ENCODE data around the gene RXFP4. TPM values are rescaled to one million over a fixed set of nuclear protein-coding genes. Genes with fewer than 3 reads are reported as not detected.

Gene RXFP4
- polyA plus RNA-seq, 2 of the 4 experiments (the other 2 are of a cell fraction): 0.06 to 0.12 TPM

- CTCF ChIA-PET: interaction anchor here (0.6 to 6.4 kb wide), 11 partner anchors 9 to 102 kb away, joined by 3 to 40 read pairs (median 4); partner anchors contain the start of gene ARHGEF2
- WGBS (ENCODE audit: missing lambda C conversion rate): 77% methylated on average over 13 of the region's 13 CpGs
- Histone ChIP-seq H3K4me3 (no peak overlapping the region), H3K4me1 (peaks cover 63% of the 10 kb centered on the region), H3K27ac (peak overlapping the region in 1 of 2 experiments; percentile 50; a peak in 3 of 6 replicates), H3K9me3 (no peaks in the 10 kb centered on the region), H3K4me2 (no peak overlapping the region)
- DNase-seq (ENCODE audit: low read depth in 1 of 2, low spot score in 1 of 2) (no peak), FAIRE-seq (no peak), ATAC-seq (no peak)
- no peak for TF ChIP-seq CHD2 (IDR thresholded peaks at IDR 0.05; ENCODE audit: low read length, partially characterized antibody)
- TF ChIP-seq JUN (IDR thresholded peaks at IDR 0.05): no peak
- TF ChIP-seq MAZ (IDR thresholded peaks at IDR 0.05; ENCODE audit: borderline replicate concordance, low read depth, low read length): no peak
- no peak for TF ChIP-seq HEYL (CRISPR knock-in tag; IDR thresholded peaks at IDR 0.05)
- TF ChIP-seq ZNF302 (CRISPR knock-in tag; IDR thresholded peaks at IDR 0.05): no peak
- TF ChIP-seq BHLHE40 (IDR thresholded peaks at IDR 0.05; ENCODE audit: low read depth, low read length): no peak
- TF ChIP-seq HMGXB4 (CRISPR knock-in tag; IDR thresholded peaks at IDR 0.05; ENCODE audit: borderline replicate concordance): no peak
- TF ChIP-seq RNF2 (IDR thresholded peaks at IDR 0.05; ENCODE audit: borderline replicate concordance, low read depth): no peak
- no peak for TF ChIP-seq FOSL2 (IDR thresholded peaks at IDR 0.05)
- TF ChIP-seq FOSL2 (CRISPR knock-in tag; IDR thresholded peaks at IDR 0.05): no peak
- TF ChIP-seq ZFP36 (IDR thresholded peaks at IDR 0.05; ENCODE audit: borderline replicate concordance, partially characterized antibody): no peak
- no peak for TF ChIP-seq RARB (CRISPR knock-in tag; IDR thresholded peaks at IDR 0.05)
- no peak for TF ChIP-seq EHF (CRISPR knock-in tag; IDR thresholded peaks at IDR 0.05)
- no peak for TF ChIP-seq FOXS1 (CRISPR knock-in tag; IDR thresholded peaks at IDR 0.05)
- TF ChIP-seq TP53 (CRISPR knock-in tag; IDR thresholded peaks at IDR 0.05): no peak
- no peak for TF ChIP-seq NFE2L2 (conservative IDR thresholded peaks at IDR 0.05; ENCODE audit: low read length)
- no peak for TF ChIP-seq PHF8 (IDR thresholded peaks at IDR 0.05; ENCODE audit: borderline replicate concordance, low read depth)
- no peak for TF ChIP-seq HOXB5 (CRISPR knock-in tag; IDR thresholded peaks at IDR 0.05)
- TF ChIP-seq USF2 (IDR thresholded peaks at IDR 0.05): no peak
- no peak for TF ChIP-seq CBX8 (IDR thresholded peaks at IDR 0.05)
- POLR2A ChIA-PET: interaction anchor here (1.1 kb wide), 1 partner anchor 14 kb away, joined by 3 read pairs; no protein-coding TSS in a partner anchor
Measured at GRCh38 chr1:155967341-155968050, 26.1 kb downstream of the RXFP4 start.

GRCh38 chr1:155968051-155968400, 26.6 kb downstream of the RXFP4 start:
- ChIA-PET POLR2A (interaction anchor here (1.1 kb wide), 1 partner anchor 13 kb away, joined by 3 read pairs; no protein-coding TSS in a partner anchor), CTCF (interaction anchor here (0.6 to 6.4 kb wide), 9 partner anchors 10 to 99 kb away, joined by 3 to 40 read pairs (median 5); partner anchors contain the start of gene ARHGEF2)
- no peak overlapping the region for H3K4me3 ChIP-seq
- 92% methylated on average over 7 of the region's 7 CpGs for WGBS (ENCODE audit: missing lambda C conversion rate)
- FAIRE-seq: no peak
- peaks cover 63% of the 10 kb centered on the region for H3K4me1 ChIP-seq
- H3K4me2 ChIP-seq: no peak overlapping the region
- H3K9me3 ChIP-seq: no peaks in the 10 kb centered on the region
- DNase-seq (ENCODE audit: low read depth in 1 of 2, low spot score in 1 of 2): no peak
- ATAC-seq: no peak
- no peak overlapping the region; a peak in 1 of 6 replicates for H3K27ac ChIP-seq
- no peak for TF ChIP-seq HMGXB4 (CRISPR knock-in tag; IDR thresholded peaks at IDR 0.05; ENCODE audit: borderline replicate concordance)
- no peak for TF ChIP-seq USF2 (IDR thresholded peaks at IDR 0.05)
- TF ChIP-seq ZNF302 (CRISPR knock-in tag; IDR thresholded peaks at IDR 0.05): no peak
- TF ChIP-seq EHMT2 (IDR thresholded peaks at IDR 0.05; ENCODE audit: low read depth): no peak
- TF ChIP-seq SREBF2 (IDR thresholded peaks at IDR 0.05): no peak
- no peak for TF ChIP-seq TP53 (CRISPR knock-in tag; IDR thresholded peaks at IDR 0.05)
- TF ChIP-seq CBX2 (IDR thresholded peaks at IDR 0.05; ENCODE audit: borderline replicate concordance, low read depth): no peak
- TF ChIP-seq MAX (IDR thresholded peaks at IDR 0.05): no peak
- TF ChIP-seq ATOH8 (CRISPR knock-in tag; IDR thresholded peaks at IDR 0.05; ENCODE audit: low read depth): no peak
- no peak for TF ChIP-seq PBX3 (IDR thresholded peaks at IDR 0.05)
- no peak for TF ChIP-seq ZFP36 (IDR thresholded peaks at IDR 0.05; ENCODE audit: borderline replicate concordance, partially characterized antibody)
- TF ChIP-seq HDAC2 (IDR thresholded peaks at IDR 0.05): no peak
- TF ChIP-seq NFE2L2 (conservative IDR thresholded peaks at IDR 0.05; ENCODE audit: low read length): no peak
- TF ChIP-seq RNF2 (IDR thresholded peaks at IDR 0.05; ENCODE audit: borderline replicate concordance, low read depth): no peak
- no peak for TF ChIP-seq POLR2AphosphoS2 (conservative IDR thresholded peaks at IDR 0.05; ENCODE audit: low read length)
- no peak for TF ChIP-seq ESRRA (IDR thresholded peaks at IDR 0.05; ENCODE audit: borderline replicate concordance, low read length)
- TF ChIP-seq CHD2 (IDR thresholded peaks at IDR 0.05; ENCODE audit: low read length, partially characterized antibody): no peak
